Stimulated activated CD8-positive, alpha-beta memory T cell treated with anti-CD3 and anti-CD28 coated beads, Interleukin-15, amount 100 ng/mL, for 4 hours (primary cell): ENCODE results near the gene WDR59.
"Not testable (repeated sequence)": the region's sequence is repeated elsewhere in the genome, so short reads cannot be mapped to it uniquely, and the experiment has no call there.

Source experiments
- DNase-seq, 2 donors: peaks; one replicate each; pipeline ENCODE4 v3.0.0-alpha.2; 2020; ENCODE audit warnings: low read depth in 2 of 2

WDR59 gene

GRCh38 chr16:75011634-75012307 is 26.8 kb upstream of the WDR59 start:
- peak in 1 of 2 donors; percentile 4 for DNase-seq

DNA sequence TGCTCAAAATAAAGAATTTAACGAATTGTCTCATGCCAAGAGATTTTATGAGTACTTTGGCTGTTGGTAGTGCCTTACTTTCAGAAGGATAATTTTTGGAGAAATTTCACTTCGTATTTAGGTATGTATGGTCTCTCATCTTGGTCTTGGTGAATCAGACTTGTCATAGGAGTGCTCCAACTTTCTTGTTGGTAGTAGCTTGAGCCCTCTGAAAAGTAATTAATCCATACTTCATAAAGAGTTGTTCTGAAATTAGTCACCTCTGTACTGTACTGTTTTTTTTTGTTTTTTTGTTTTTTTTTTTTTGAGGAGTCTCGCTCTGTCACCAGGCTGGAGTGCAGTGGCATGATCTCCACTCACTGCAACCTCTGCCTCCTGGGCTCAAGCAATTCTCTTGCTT is 25.5 kb upstream of the WDR59 start:
- no peak for DNase-seq

DNA sequence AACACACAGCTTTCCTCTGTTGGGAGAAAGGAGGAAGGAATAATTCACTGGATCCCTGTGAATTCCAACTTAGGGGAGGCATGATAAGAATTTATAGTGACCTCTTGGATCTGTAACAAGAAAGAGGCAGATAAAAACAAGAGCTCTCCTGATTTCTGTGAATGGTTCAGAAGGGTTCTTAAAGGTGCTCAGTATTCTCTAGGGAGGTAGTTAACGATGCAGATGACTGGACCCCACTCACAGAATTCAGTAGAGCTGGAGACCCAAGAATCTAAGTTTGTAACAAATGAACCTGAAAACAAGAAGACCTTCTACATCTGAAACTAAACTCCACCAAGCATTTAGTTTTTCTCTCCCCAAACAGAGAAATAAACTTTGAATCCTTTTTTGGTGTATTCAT is 22.5 kb upstream of the WDR59 start:
- DNase-seq, result no peak

GRCh38 chr16:75005697-75006096 is 20.8 kb upstream of the WDR59 start:
- DNase-seq, result no peak

DNA sequence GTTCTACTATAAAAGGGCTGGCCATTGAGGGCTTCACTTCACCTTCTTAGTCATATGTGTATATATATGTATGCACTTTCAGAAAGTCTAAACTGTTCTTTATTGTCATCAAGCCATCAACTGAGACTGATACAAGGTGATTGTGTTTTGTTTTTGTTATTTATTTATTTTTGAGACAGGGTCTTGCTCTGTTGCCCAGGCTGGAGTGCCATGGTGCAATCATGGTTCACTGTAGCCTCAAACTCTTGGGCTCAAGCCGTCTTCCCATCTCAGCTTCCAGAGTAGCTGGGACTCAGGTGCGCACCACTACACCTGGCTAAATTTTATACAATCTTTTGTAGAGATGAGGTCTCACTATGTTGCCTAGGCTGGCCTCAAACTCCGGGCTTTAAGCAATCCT is 19.5 kb upstream of the WDR59 start:
- no peak for DNase-seq

DNA sequence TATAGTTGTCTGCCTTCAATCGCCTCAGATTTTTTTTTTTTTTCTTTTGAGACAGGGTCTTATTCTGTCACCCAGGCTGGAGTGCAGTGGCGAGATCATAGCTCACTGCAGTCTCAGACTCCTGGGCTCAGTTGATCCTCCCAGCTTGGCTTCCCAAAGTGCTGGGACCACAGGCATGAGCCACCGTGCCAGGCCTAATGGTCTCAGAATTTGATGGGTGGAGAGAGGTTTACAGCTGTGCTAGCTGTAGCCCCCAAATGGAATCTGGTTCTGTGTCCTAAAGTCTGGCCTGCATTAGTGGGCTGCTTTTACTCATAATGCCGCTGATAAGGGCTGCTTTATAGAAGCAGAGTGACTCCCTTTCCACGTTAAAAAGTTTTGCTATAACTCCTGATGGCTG is 19.0 kb upstream of the WDR59 start:
- DNase-seq, result no peak

GRCh38 chr16:75002474-75002873 is 17.6 kb upstream of the WDR59 start:
- no peak for DNase-seq

GRCh38 chr16:75000481-75001081 is 15.7 kb upstream of the WDR59 start:
- no peak for DNase-seq

- DNase-seq, result peak; percentile 13
Observed at GRCh38 chr16:74999609-75000480, 14.9 kb upstream of the WDR59 start.

DNA sequence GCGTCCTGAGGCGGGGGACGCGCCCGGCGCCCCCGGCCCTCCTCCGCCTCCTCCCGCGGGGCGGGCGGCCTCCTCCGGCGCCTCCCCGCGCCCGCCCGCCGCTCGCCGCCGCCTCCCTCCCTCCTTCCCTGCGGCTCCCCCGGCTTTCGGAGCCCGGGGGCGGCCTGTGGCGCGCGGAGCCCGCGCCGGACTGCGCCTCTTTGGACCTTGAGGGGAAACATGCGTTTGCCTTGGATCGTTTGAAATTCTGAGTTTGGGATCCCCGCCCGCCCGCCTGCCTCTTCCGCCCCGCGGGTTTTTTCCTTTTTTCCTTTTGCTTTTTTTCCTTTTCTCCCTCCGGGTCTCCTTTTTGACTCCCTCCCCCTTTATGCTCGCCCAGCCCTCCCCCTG is 14.3 kb upstream of the WDR59 start:
- DNase-seq, result no peak

GRCh38 chr16:74998481-74999218 is 13.7 kb upstream of the WDR59 start, which contains the start of gene ZNRF1:
ZNRF1 (plus strand) TSS chr16:74999024; CDS start chr16:74999672, 648 bp downstream.
- DNase-seq, result peak; percentile 53 to 63

DNA sequence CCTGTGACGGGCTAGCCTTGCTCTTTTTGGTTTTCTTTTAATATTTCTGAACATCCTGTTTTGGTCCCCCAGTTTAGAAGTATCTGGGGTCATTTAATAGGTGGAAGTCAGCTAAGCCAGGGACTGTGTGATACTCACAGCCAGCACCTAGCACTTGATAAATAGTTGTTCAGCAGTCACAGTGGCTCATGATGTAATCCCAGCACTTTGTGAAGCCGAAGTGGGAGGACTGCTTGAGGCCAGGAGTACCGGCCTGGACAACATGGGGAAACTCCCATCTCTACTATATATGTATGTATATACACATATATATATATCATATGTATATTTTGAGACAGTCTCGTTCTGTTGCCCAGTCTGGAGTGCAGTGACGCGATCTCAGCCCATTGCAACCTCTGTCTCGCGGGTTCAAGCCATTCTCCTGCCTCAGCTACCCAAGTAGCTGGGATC is 12.1 kb upstream of the WDR59 start:
- no peak for DNase-seq

DNA sequence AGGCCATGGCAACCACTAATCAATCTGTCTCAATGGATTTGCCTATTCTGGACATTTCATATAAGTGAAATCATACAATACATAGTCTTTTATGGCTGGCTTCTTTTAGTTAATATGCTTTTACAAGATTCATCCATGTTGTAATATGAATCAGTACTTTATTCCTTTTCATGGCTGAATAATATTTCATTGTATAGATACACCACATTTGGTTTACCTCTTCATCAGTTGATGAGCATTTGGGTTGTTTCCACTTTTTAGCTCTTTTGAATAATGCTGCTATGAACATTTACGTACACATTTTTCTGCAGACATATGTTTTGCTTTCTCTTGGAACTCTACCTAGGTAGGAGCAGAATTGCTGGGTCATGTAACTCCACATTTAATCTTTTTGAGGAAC is 11.1 kb upstream of the WDR59 start:
- DNase-seq, result no peak

- no peak for DNase-seq
Observed at GRCh38 chr16:74991593-74992403, 6.9 kb upstream of the WDR59 start.

DNA sequence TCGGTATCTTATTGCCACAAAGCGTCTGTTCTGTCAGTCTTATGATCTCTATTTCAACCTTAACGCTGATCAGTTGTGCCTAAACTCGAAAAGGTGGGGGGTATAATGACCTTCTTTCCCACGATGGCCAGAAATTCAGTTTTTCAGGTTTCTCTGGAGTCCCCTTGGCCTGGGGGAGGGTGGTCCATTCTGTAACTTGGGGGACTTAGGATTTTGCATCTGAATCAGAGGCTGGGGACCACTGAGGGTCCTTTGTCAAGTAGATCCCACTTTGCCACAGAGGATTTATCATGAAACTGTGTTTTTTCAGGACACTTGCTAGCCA is 6.3 kb upstream of the WDR59 start:
- no peak for DNase-seq

- no peak for DNase-seq
Observed at GRCh38 chr16:74990832-74991231, 5.9 kb upstream of the WDR59 start.

DNA sequence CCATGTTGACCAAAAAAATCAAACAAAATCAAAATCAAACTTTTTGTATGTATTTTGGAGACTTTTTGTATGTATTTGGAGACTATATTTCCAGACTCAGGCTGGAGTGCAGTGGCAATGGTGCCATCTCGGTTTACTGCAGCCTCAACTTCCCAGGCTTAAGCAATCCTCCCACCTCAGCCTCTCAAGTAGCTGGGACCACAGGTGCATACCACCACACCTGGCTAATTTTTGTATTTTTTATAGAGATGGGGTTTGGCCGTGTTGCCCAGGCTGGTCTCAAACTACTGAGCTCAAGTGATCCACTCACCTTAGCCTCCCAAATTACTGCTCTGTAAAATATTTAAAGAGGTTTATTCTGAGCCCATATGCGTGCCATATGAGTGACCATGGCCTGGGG is 4.9 kb upstream of the WDR59 start:
- DNase-seq, result not testable (repeated sequence)

- no peak for DNase-seq
Observed at GRCh38 chr16:74987027-74987681, 2.2 kb upstream of the WDR59 start.

DNA sequence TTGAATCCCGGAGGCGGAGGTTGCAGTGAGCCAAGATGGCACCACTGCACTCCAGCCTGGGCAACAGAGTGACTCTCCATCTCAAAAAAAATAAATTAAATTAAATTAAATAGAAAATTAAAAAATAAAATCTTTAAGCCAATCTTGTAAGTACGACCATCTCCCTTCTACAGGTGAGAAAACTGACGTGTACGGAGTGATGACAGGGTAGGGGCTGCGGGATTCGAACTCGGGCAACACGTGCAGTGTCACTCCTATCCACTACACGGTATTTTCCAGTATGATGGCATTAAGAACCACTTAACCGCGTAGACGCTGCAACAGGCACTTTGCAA is 762 bp downstream of the WDR59 start:
- DNase-seq, result no peak

DNA sequence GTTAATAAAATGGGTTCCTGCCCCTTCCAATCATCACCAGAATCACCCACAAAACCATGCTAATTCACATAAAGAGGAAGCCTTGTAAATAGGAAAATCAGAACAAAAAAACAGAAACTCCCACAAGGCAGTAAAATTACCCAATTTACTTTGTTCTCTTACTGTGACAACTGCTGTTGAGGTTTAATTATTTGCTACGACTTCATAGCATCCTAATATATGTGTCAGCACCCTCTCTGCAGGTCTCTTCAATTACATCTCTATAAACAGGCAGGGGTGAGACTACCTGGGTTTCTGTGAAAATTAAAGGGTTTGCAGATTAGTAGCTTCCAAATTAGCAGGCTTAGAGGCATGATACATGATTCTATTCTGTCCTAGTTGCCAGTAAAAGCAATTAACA is 2.7 kb downstream of the WDR59 start:
- no peak for DNase-seq

DNA sequence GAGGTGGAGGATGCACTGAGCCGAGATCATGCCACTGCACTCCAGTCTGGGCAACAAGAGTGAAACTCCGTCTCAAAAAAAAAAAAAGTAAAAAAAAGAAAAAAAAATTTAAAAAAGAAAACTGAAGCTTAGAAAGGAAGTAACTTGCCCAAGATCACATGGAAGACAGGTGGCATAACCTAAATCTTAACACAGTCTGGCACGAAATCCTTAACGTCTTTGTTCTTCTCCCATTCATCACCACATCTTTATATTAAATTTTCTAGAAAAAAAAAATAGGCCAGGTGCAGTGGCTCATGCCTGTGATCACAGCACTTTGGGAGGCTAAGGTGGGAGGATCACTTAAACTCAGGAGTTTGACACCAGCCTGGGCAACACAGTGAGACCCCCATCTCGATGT is 9.3 kb downstream of the WDR59 start:
- no peak for DNase-seq
